Fibroblast of upper back skin (primary cell): ENCODE results near the gene GJC2.

Source experiments
- DNase-seq: peaks from one replicate; pipeline ENCODE4 v3.0.0-alpha.2; 2013

Gene GJC2

DNA sequence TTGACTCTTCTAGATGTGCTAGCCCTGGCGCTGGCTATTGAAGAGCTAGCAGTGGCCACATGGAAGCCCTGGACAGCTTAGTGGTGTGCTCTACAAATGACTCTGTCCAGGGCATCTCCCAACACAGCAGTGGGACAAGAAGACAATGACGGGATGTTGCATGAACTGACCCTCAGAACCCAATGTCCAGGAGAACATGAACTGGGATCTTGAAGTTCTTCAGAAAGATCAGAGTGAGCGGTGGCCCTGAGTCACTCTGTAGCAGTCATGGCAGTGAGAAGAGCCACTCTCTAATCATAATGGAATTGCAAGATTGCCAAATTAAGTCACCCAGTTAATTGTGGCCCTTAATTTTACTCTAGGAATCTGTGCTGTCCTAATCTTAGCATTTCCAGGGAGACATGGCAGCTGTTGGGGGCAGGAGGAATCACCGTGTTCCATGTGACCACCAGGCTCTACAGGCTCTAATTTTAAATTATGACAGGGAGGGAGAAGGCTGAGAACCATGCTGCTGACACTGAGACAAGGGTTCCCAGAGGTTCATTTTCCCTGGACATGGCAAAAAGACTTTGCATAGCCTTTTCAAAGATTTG, 47.9 kb downstream of the GJC2 start:
- no peak for DNase-seq

DNA sequence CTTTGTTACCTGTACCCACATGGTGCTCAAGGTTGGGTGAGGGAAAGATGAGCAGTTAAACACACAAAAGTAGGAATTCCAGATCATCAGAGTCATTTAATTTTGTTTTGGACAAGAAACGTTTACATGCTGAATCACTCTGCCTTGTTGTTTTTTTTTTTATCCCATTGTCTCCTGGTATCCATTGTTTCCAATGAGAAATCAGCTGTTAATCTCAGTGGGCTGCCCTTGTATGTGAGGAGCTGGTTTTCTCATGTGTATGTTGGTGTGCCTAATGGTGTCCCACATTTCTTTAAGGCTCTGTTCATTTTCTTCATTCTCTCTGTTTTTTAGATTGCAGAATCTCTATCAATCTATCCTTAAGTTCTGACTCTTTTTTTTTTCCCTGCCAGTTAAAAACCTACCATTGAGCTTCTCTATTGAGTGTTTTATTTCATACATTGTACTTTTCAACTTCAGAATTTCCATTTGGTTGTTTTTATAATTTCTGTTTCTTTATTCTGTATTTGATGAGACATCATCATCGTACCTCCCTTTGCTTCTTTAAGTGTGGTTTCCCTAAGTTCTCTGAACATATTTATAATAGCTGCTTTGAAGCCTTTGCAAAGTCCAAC, 49.4 kb downstream of the GJC2 start:
- no peak for DNase-seq

DNA sequence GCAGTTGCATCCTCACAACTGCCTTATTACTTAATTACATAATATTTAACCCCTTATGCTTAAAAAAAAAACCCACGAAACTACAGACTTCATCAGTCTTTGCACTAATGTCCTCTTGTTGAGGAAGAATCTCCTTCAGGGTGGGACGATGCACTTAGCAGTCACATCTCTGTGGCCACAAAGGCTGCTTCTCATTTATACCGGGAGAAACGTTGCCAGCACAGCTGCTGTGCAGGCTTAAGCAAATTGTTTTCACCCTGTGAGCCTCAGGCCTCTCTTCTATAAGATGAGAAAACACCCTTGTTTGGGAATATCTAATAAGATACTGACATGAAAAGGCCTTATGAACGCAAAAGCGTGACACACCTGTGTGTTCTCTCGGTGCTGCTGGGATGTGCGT, 55.2 kb downstream of the GJC2 start:
- DNase-seq: no peak

DNA sequence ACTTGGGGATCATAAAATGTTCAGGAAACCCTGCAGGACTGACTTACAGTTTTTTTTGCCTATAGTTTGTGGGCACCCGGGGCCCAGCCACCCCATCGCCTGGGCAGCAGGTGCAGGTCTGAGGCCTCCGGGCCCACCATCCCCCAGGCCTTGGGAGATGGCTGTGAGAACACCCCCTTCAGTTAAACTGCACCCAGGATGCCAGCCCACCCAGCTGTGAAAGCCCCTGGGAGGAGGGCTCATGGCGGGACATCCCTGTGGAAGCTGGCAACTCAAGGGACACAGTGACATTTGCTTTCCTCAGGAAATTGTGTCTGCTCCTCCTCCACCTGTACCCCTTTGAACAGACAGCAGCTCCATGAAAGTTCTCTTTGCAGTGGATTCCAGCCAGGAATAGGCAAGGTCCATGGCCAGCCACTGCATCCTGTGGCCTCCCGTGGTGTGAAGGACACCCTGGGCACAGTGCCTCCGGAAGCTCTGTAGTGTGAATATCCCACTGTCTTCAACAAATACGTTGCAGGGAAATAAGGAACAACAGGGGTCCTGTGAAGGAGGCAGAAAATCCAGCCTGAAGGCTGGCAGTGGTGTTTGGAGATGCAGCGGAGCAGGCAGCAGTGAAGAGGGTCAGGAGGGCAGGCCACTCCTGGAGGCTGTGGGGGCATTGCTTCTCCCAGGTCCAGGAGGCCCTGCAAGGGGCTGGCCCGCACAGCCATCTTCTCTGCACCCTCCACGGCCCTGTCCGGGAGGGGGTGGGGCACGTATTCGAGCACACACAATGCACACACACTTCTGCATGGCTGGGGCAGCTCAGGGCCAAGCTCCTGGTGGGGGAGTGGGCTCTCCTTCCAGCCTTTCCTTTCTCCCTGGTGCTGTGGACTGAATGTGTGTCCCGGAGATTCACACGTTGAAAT, 56.1 kb downstream of the GJC2 start:
- DNase-seq: no peak

DNA sequence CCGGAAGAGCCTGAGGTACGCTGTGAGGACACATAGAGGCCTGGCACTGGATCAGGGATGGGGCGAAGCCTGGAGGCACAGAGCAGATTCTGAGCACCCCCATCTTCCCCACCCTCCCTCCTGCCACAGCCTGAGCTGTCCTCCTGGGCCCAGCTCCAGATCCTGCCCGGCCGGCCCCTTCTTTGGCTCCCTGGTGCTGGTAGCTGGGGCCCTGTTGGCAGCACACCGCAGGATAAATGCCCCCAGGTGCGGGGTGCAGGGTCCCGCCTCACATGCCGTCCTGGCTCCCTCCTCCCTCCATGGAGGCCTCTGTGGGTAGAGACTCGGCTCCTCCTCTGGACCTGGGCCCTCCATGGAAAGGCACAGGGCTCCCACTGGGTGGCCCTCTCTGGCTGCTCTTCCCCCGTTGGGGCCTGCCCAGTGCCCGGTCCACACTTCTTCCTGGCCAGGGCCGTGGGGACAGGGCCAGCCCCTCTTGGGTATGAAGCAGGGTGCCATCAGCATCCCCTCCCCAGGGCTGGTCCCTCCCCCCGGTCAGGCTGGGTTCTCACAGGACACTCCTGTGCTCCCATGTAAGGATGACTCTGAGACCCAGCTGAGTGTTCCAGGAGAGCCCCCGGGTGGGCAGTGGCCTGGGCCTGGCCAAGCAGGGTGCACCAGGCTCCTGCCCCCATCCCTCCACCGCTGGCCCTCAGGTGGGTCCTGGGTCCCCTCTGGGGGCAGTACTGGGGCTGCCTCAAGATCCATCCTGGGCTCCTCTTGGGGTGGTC, 57.0 kb downstream of the GJC2 start:
- no peak for DNase-seq

DNA sequence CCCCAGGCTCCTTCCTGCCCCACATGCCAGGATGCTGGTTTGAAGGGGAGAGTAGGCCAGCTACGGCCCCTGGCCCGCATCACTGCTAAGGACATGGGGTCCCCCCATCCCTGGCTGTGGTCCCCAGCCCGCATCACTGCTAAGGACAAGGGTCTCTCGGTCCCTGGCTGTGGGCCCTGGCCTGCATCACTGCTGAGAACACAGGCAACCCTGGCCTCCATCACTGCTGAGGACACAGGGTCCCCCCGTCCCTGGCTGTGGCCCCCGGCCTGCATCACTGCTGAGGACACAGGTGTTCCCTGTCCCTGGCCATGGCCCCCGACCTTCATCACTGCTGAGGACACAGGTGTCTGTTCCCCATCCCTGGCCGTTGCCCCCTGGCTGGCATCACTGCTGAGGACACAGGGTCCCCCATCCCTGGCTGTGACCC, 57.7 kb downstream of the GJC2 start:
- no peak for DNase-seq

DNA sequence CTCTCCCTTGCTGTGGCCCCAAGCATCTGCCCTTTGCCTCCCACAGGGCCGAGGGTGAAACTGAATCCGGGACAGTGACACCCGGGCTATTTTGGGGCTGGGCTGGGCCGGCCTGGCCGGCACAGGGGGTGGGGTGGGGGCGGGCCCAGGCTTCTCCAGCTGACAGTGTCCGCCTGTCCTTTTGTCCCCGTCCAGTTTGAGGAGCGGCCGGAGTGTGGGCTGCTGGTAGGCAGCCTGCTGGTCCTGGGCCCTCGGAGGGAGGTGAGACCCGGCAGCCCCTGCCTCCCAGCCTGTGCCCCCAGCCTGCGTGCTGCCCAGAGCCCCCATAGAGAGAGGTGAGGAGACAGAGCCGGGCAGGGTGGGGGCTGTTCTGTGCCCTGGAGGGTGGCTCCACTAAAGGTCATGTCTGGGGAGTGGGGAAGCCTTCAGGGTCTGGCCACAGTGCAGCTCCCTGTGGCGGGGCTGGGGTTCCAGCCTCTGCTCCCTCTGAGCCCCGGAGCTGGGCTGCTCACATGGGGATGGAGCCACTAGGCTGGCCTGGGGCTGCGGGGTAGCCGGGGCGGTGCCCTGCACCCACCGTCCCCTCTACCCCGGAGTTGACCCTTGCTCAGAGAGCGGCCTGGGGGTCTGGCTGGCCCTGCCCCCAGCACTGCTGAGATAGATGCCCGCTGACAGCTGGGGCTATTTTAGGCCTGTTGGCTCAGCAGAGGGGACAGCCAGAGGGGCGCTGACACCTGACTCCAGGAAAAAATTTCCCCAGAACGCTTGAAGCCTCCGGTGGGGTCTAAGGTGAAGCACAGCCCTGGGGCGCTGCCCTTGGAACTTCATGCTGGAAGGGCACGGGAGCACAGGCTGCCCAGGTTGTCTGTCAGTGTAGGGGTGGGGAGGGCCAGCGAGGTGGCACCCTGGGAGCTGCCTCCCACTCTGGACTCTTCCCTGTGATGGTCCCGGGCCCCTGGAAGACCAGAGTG, 58.4 kb downstream of the GJC2 start, which contains the start of gene OBSCN:
Gene OBSCN (plus strand): TSS at position 194 of the 971 bp plus-strand sequence. CDS start 3,740 bp downstream, outside the sequence.
- no peak for DNase-seq

DNA sequence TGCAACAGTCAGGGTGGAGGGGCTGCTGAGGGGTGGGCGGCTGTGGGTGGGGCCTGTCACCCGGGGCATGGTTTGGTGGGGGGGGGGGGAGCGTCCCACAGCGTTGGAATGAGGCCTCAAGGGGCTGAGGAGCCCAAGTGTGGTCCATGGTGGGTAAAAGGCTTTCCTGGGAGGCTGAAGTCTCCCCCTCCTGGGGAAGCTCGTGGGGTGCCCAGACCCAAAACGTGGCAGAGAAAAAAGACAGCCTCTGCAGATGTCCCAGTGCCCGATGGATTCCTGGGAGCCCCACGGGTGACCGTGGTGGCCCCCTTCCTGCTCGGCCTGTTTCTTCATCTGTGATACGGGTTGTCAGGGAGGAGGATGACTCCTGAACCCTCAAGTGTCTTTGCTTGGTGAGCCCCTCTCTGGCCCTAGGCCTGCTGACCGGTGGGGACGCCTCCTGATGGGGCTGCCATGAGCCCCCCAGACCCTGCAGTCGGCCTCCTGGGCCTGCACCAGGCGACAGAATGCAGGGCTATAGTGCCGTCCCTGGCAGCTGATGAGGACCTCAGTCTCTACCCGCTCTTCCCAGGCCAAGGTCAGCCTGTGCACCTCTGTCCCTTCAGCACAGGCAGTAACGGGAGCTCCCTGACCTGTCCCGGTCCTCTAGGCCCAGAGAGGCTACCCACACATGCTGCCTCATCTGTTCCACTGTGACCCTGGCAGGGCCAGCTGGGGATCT, 59.3 kb downstream of the GJC2 start:
- DNase-seq: no peak
